NCI-H2196 (cell line): Measurements from ENCODE around the gene RBBP8NL.

Experiments used
- DNase-seq: peaks from one replicate; lab custom pipeline; 2025; ENCODE audit not compliant: unreplicated experiment; lab: John Stamatoyannopoulos, UW

RBBP8NL gene

GRCh38 chr20:62427172-62428001, at the start of gene RBBP8NL:
RBBP8NL (minus strand) TSS chr20:62427539; CDS start chr20:62419647, 7,892 bp downstream.
- DNase-seq, result peak; percentile 87

- DNase-seq, result no peak
Measured at GRCh38 chr20:62476056-62476838, 48.9 kb upstream of the RBBP8NL start.

GRCh38 chr20:62475772-62476055, 48.4 kb upstream of the RBBP8NL start, which contains the start of gene GATA5:
GATA5 (minus strand) TSS chr20:62475995; CDS start chr20:62475521, 474 bp downstream.
- DNase-seq, result no peak

- DNase-seq, result no peak
Measured at GRCh38 chr20:62475027-62475771, 47.9 kb upstream of the RBBP8NL start.

- no peak for DNase-seq
Measured at GRCh38 chr20:62474604-62475026, 47.3 kb upstream of the RBBP8NL start.

GRCh38 chr20:62473717-62474603, 46.6 kb upstream of the RBBP8NL start:
- DNase-seq, result no peak

GRCh38 chr20:62472941-62473585, 45.7 kb upstream of the RBBP8NL start:
- no peak for DNase-seq

GRCh38 chr20:62472138-62472940, 45.0 kb upstream of the RBBP8NL start:
- DNase-seq, result no peak

- DNase-seq, result no peak
Measured at GRCh38 chr20:62470459-62470858, 43.1 kb upstream of the RBBP8NL start.

GRCh38 chr20:62470001-62470400, 42.7 kb upstream of the RBBP8NL start:
- DNase-seq, result no peak

GRCh38 chr20:62469352-62469751, 42.0 kb upstream of the RBBP8NL start:
- DNase-seq, result no peak

GRCh38 chr20:62466806-62467537, 39.6 kb upstream of the RBBP8NL start:
- DNase-seq, result no peak

GRCh38 chr20:62466072-62466760, 38.9 kb upstream of the RBBP8NL start:
- DNase-seq, result no peak

GRCh38 chr20:62464990-62465389, 37.7 kb upstream of the RBBP8NL start:
- DNase-seq, result no peak

- no peak for DNase-seq
Measured at GRCh38 chr20:62464425-62464770, 37.1 kb upstream of the RBBP8NL start.

- no peak for DNase-seq
Measured at GRCh38 chr20:62463651-62464424, 36.5 kb upstream of the RBBP8NL start.

- DNase-seq, result no peak
Measured at GRCh38 chr20:62462976-62463592, 35.7 kb upstream of the RBBP8NL start.
